ENCODE measurements around the gene HDAC7. TPM values are rescaled to one million over a fixed set of nuclear protein-coding genes. Genes with fewer than 3 reads are reported as not detected.

The HDAC7 gene
- total and polyA plus RNA-seq, 2 of the 13 experiments (the other 11 are each of a cell fraction or from before 2014, with no cell fraction given), result 4.6 to 10.8 TPM

- TF ChIP-seq GABPA (IDR thresholded peaks at IDR 0.05; ENCODE audit: low read depth, low read length), result no peak
- no peak for TF ChIP-seq GABPA (CRISPR knock-in tag; IDR thresholded peaks at IDR 0.05; ENCODE audit: low read depth)
- TF ChIP-seq SAFB2 (CRISPR knock-in tag; IDR thresholded peaks at IDR 0.05; ENCODE audit: borderline replicate concordance, low read depth), result no peak
- no peak for TF ChIP-seq AGO2 (optimal IDR thresholded peaks at IDR 0.05; ENCODE audit: low read depth, low read length)
- TF ChIP-seq ZBTB43 (CRISPR knock-in tag; conservative IDR thresholded peaks at IDR 0.05), result no peak
- no peak for TF ChIP-seq SIX4 (CRISPR knock-in tag; IDR thresholded peaks at IDR 0.05)
- no peak for TF ChIP-seq PRDM4 (CRISPR knock-in tag; IDR thresholded peaks at IDR 0.05; ENCODE audit: borderline replicate concordance)
- TF ChIP-seq ZFP36L2 (CRISPR knock-in tag; IDR thresholded peaks at IDR 0.05), result no peak
- TF ChIP-seq RBM39 (IDR thresholded peaks at IDR 0.05; ENCODE audit: low read depth, low read length, poor library complexity, severe bottlenecking), result no peak
- no peak for TF ChIP-seq ADNP (CRISPR knock-in tag; IDR thresholded peaks at IDR 0.05)
- no peak for TF ChIP-seq ONECUT2 (CRISPR knock-in tag; IDR thresholded peaks at IDR 0.05)
- TF ChIP-seq ZSCAN22 (CRISPR knock-in tag; IDR thresholded peaks at IDR 0.05), result no peak
- TF ChIP-seq RAD21 (CRISPR knock-in tag; IDR thresholded peaks at IDR 0.05), result 0 out of 2 replicates have a peak, but pooled peaks have one; percentile 32
- no peak for TF ChIP-seq ARID2 (CRISPR knock-in tag; IDR thresholded peaks at IDR 0.05; ENCODE audit: borderline replicate concordance)
- no peak for TF ChIP-seq RARA (CRISPR knock-in tag; IDR thresholded peaks at IDR 0.05)
- TF ChIP-seq ZNF543 (CRISPR knock-in tag; IDR thresholded peaks at IDR 0.05), result no peak
- no peak for TF ChIP-seq CEBPG (CRISPR knock-in tag; IDR thresholded peaks at IDR 0.05)
- no peak for TF ChIP-seq ARID5B (CRISPR knock-in tag; IDR thresholded peaks at IDR 0.05)
- no peak for TF ChIP-seq NCOA2 (CRISPR knock-in tag; IDR thresholded peaks at IDR 0.05)
- TF ChIP-seq ZNF614 (CRISPR knock-in tag; IDR thresholded peaks at IDR 0.05; ENCODE audit: borderline replicate concordance), result peak; percentile 17; the same call in 1 of the 2 replicates
- TF ChIP-seq SUZ12 (IDR thresholded peaks at IDR 0.05; ENCODE audit: low read depth, low read length), result no peak
- no peak for TF ChIP-seq ZNF33B (CRISPR knock-in tag; IDR thresholded peaks at IDR 0.05)
- TF ChIP-seq AGO1 (IDR thresholded peaks at IDR 0.05; ENCODE audit: low read depth, low read length, poor library complexity, severe bottlenecking), result no peak
- TF ChIP-seq IKZF1 (IDR thresholded peaks at IDR 0.05), result no peak
- no peak; the same call in 1 of the 2 replicates for TF ChIP-seq SIN3A (IDR thresholded peaks at IDR 0.05; ENCODE audit: borderline replicate concordance, low read depth, low read length)
Observed at GRCh38 chr12:47758834-47759690, 60.6 kb downstream of the HDAC7 start, which contains the start of gene RAPGEF3 (continued).

Data from HepG2 (cell line).